ENCODE measurements around the gene DMBX1. TPM values are rescaled to one million over a fixed set of nuclear protein-coding genes. Genes with fewer than 3 reads are reported as not detected.

DMBX1 gene
- total RNA-seq, 1 experiment from 2014 or later, result 0.79 TPM

GRCh38 chr1:46477153-46477929 lies 12.3 kb upstream of the DMBX1 start:
- CTCF ChIA-PET, result interaction anchor here (0.7 to 2.2 kb wide), 3 partner anchors 48 to 241 kb away, joined by 3 to 14 read pairs (median 5); partner anchors contain the start of gene EFCAB14
- Histone ChIP-seq H3K79me2 (ENCODE audit: low read depth) (no peaks in the 10 kb centered on the region), H3K4me3 (no peak overlapping the region), H3F3A (ENCODE audit: insufficient read depth, low read depth) (no peaks in the 10 kb centered on the region), H3K36me3 (ENCODE audit: low read depth) (no peaks in the 10 kb centered on the region), H3K9me2 (ENCODE audit: insufficient read depth) (no peaks in the 10 kb centered on the region), H3K4me1 (replicated peaks; ENCODE audit: insufficient read depth) (peaks cover 9% of the 10 kb centered on the region; the same call in 1 of the 2 replicates), H3K9me3 (ENCODE audit: insufficient read depth, low read depth) (no peaks in the 10 kb centered on the region), H2AFZ (no peak overlapping the region), H4K20me1 (ENCODE audit: insufficient read depth) (no peaks in the 10 kb centered on the region), H3K27ac (no peak overlapping the region), H3K27me3 (ENCODE audit: insufficient read depth, low read depth) (0 out of 2 replicates have a peak, but pooled peaks cover 5% of the 10 kb centered on the region), H3K4me2 (no peak overlapping the region)
- TF ChIP-seq CTCF (conservative IDR thresholded peaks at IDR 0.05) (peak; percentile 96), EZH2 (IDR thresholded peaks at IDR 0.05; ENCODE audit: low read depth) (no peak)
- POLR2A ChIA-PET (ENCODE audit: unreplicated experiment), result no interaction called here
- BruUV-seq (replicated peaks), result no TSS peak
- intact Hi-C loops (cut with micrococcal nuclease; ENCODE audit: unreplicated experiment), result loop anchor here (1.0 to 5.0 kb wide), 3 partner anchors 30 to 70 kb away; no protein-coding TSS in a partner anchor
- peak; percentile 46 to 82 for DNase-seq

DNA sequence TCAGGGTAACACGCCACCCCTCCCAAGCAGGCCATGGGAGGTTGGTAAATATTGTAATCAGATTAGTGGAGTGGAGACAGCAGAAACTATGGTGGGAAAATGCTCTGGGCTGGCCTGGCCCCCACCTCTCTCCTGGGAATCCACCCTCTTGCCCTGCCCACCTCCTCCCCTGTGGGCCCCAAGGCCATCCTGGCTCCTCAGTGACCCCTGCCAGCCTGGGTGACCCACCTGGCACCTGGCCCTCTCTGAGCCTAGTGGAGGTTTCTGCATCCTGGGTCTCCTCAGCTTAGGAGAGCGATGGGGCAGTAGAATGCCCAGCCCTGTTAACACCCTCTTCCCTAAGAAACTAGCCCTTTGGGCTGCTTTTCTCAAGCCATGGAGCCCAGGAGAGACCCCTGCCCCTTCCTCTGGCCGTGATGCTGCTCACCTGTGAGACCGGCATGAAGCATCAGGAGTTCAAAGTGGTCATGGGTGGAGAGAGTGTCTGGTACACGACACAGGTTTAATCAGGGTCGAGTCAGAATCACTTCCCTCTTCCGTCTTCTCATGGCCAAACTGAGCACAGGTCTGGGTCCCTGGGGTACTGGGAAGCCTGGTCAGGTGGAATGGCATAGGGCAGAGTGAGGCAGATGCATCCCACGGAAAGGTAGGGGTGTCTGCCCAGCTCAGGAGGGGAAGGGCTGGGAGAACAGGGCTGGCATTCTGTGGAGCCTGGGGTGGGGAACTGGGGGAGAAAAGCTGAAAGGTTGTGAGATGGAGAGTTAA lies 10.7 kb upstream of the DMBX1 start:
- peaks cover 9% of the 10 kb centered on the region; the same call in 1 of the 2 replicates for H3K4me1 ChIP-seq (replicated peaks; ENCODE audit: insufficient read depth)
- no peaks in the 10 kb centered on the region for H3K36me3 ChIP-seq (ENCODE audit: low read depth)
- H3K4me2 ChIP-seq, result no peak overlapping the region
- no peak overlapping the region for H2AFZ ChIP-seq
- no peaks in the 10 kb centered on the region for H3F3A ChIP-seq (ENCODE audit: insufficient read depth, low read depth)
- DNase-seq, result no peak
- POLR2A ChIA-PET (ENCODE audit: unreplicated experiment), result interaction anchor here (0.7 kb wide), 1 partner anchor 41 kb away, joined by 3 read pairs; no protein-coding TSS in a partner anchor
- intact Hi-C loops (cut with micrococcal nuclease; ENCODE audit: unreplicated experiment), result loop anchor here (5.0 kb wide), 1 partner anchor 72 kb away; no protein-coding TSS in a partner anchor
- H3K27me3 ChIP-seq (ENCODE audit: insufficient read depth, low read depth), result 0 out of 2 replicates have a peak, but pooled peaks cover under 1% of the 10 kb centered on the region
- TF ChIP-seq EZH2 (IDR thresholded peaks at IDR 0.05; ENCODE audit: low read depth), result no peak
- no peak for TF ChIP-seq CTCF (conservative IDR thresholded peaks at IDR 0.05)
- CTCF ChIA-PET, result interaction anchor here (0.6 to 2.2 kb wide), 2 partner anchors 49 to 564 kb away, joined by 3 to 14 read pairs; no protein-coding TSS in a partner anchor
- no peaks in the 10 kb centered on the region for H3K79me2 ChIP-seq (ENCODE audit: low read depth)
- H3K27ac ChIP-seq, result no peak overlapping the region
- H3K9me3 ChIP-seq (ENCODE audit: insufficient read depth, low read depth), result no peaks in the 10 kb centered on the region
- no peak overlapping the region for H3K4me3 ChIP-seq
- BruUV-seq (replicated peaks), result no TSS peak
- no peaks in the 10 kb centered on the region for H3K9me2 ChIP-seq (ENCODE audit: insufficient read depth)
- no peaks in the 10 kb centered on the region for H4K20me1 ChIP-seq (ENCODE audit: insufficient read depth)

DNA sequence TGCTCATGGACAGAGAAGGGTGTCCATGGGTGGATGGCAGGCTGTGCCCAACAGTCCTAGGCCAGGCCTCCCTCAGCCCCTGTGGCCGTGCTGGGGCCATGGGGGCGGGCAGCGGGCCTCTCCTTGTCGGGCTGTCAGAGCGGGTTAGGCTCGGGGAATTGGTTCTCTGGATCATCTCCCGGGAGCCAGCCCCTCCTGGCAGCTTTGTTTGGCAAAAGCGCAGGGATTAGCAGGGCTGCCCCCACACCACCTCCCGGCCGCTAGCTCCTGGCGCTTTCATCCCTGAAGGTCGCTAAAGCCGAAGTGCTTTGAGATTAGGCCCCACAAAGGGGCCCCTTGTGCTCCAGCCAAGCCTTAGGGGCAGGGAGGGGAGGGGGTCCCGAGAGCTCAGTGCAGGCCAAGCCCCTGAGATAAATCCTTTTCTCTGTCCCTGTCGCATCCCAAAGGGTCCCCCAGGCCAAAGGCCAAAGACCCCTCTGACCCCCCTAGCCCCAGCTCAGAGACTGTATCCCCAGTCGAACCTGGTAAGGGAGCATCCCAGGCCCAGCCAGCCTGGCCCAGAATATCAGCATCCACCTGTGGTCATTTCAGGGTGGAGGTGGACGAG lies 9.8 kb upstream of the DMBX1 start:
- no peaks in the 10 kb centered on the region for H3K27me3 ChIP-seq (ENCODE audit: insufficient read depth, low read depth)
- no peaks in the 10 kb centered on the region for H3F3A ChIP-seq (ENCODE audit: insufficient read depth, low read depth)
- H3K36me3 ChIP-seq (ENCODE audit: low read depth), result no peaks in the 10 kb centered on the region
- intact Hi-C loops (cut with micrococcal nuclease; ENCODE audit: unreplicated experiment), result loop anchor here (5.0 kb wide), 1 partner anchor 73 kb away; no protein-coding TSS in a partner anchor
- no TSS peak for BruUV-seq (replicated peaks)
- no peaks in the 10 kb centered on the region for H3K9me3 ChIP-seq (ENCODE audit: insufficient read depth, low read depth)
- H3K27ac ChIP-seq, result no peak overlapping the region
- ChIA-PET CTCF (interaction anchor here (2.4 kb wide), 1 partner anchor 47 kb away, joined by 8 read pairs; no protein-coding TSS in a partner anchor), POLR2A (ENCODE audit: unreplicated experiment) (interaction anchor here (0.6 to 0.7 kb wide), 2 partner anchors 40 to 78 kb away, joined by 3 to 4 read pairs; no protein-coding TSS in a partner anchor)
- H3K9me2 ChIP-seq (ENCODE audit: insufficient read depth), result no peaks in the 10 kb centered on the region
- no peaks in the 10 kb centered on the region for H4K20me1 ChIP-seq (ENCODE audit: insufficient read depth)
- peaks cover 9% of the 10 kb centered on the region; the same call in 1 of the 2 replicates for H3K4me1 ChIP-seq (replicated peaks; ENCODE audit: insufficient read depth)
- no peak overlapping the region for H3K4me3 ChIP-seq
- TF ChIP-seq CTCF (conservative IDR thresholded peaks at IDR 0.05) (no peak), EZH2 (IDR thresholded peaks at IDR 0.05; ENCODE audit: low read depth) (no peak)
- H3K79me2 ChIP-seq (ENCODE audit: low read depth), result no peaks in the 10 kb centered on the region
- DNase-seq, result no peak
- H2AFZ ChIP-seq, result no peak overlapping the region
- no peak overlapping the region for H3K4me2 ChIP-seq
